IMR-90 (cell line): Measurements from ENCODE around the gene EMILIN2.

Source experiments
- FOS ChIP-seq: fragments of 150-350 bp; IDR thresholded peaks from 2 replicates; pipeline ENCODE4 v1.6.1; 2016; ENCODE audit warnings: low read depth, low read length
- MAFK ChIP-seq: IDR thresholded peaks from 2 replicates; pipeline ENCODE4 v1.6.1; 2012; ENCODE audit warnings: low read depth, low read length, improper control_type of control experiment
- POLR2A ChIP-seq: IDR thresholded peaks from 2 replicates; pipeline ENCODE4 v1.6.1; 2012; ENCODE audit warnings: mild to moderate bottlenecking, low read depth, low read length
- TF ChIP-seq, protein P1 (sequence below): conservative IDR thresholded peaks from 2 replicates; pipeline ENCODE4 v1.5.1; 2012; ENCODE audit warnings: mild to moderate bottlenecking, low read depth, low read length, improper control_type of control experiment

DNA sequence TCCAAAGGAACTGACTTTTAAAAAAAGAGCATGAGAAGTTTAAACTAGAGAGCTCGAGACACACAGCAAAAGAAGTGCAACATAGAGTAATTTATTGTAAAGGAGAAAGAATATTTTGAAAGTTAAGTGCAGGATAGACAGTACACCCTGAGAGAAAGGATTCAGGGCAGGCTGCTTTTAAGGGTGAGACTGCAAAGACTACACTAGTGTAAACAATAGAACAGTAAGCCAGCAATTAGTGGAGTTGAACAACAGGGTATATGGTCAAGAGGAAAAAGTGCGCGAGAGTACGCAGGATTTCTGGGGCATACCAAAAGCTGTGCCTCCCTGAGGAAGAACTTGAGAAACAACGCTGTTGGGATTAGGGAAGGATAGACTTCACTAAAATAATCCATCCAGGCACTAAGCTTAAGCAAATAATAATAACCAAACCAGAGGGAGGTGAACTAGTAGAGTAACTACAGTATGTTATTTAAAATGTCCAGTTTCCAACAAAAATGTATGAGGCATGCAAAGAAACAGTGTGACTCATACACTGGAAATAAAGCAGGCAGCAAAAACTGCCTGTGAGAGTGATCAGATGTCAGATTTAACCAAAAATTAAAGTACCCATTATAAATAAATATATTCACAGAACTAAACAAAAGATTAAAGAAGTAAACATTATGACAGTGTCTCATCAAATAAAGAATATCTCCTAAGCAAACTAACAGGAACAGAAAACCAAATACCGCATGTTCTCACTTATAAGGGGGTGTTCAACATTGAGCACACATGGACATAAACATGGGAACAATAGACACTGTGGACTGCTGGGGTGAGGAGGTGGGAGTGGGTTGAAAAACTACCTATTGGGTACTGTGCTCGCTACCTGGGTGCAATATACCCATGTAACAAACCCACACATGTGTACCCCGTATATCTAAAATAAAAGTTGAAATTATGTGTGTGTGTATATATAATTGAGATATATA, 40.5 kb upstream of the EMILIN2 start:
- no peak for TF ChIP-seq POLR2A
- TF ChIP-seq, protein P1, sequence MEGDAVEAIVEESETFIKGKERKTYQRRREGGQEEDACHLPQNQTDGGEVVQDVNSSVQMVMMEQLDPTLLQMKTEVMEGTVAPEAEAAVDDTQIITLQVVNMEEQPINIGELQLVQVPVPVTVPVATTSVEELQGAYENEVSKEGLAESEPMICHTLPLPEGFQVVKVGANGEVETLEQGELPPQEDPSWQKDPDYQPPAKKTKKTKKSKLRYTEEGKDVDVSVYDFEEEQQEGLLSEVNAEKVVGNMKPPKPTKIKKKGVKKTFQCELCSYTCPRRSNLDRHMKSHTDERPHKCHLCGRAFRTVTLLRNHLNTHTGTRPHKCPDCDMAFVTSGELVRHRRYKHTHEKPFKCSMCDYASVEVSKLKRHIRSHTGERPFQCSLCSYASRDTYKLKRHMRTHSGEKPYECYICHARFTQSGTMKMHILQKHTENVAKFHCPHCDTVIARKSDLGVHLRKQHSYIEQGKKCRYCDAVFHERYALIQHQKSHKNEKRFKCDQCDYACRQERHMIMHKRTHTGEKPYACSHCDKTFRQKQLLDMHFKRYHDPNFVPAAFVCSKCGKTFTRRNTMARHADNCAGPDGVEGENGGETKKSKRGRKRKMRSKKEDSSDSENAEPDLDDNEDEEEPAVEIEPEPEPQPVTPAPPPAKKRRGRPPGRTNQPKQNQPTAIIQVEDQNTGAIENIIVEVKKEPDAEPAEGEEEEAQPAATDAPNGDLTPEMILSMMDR = no peak
- TF ChIP-seq MAFK = no peak
- TF ChIP-seq FOS = peak; percentile 69; the same call in 1 of the 2 replicates
